Body of pancreas (tissue), 4 donors: Measurements from ENCODE around the gene PPP2R2B.

ENCODE experiments used
- CTCF ChIP-seq, 7 experiments: fragments of 450-650 bp in 4 of 7; fragments of 200-600 bp in 3 of 7; sonication (generic) in 3 of 7; IDR thresholded peaks; one replicate each; pipeline ENCODE4 v1.5.1; 2016 to 2019; ENCODE audit warnings: antibody characterized with exemption in 7 of 7
- POLR2A ChIP-seq, 3 donors: fragments of 450-650 bp; IDR thresholded peaks; one replicate each; pipeline ENCODE4 v1.6.1; 2016; ENCODE audit warnings: antibody characterized with exemption in 3 of 3, mild to moderate bottlenecking in 2 of 3

GRCh38 chr5:146802945-146803522, 75.5 kb downstream of the PPP2R2B start:
- no peak for TF ChIP-seq POLR2A (IDR thresholded peaks at IDR 0.05)
- no peak for TF ChIP-seq CTCF (IDR thresholded peaks at IDR 0.05)
